Measurements from ENCODE around the gene PKN1.

PKN1 gene

GRCh38 chr19:14406645-14407401, 26.3 kb upstream of the PKN1 start:
- TF ChIP-seq TAF1 (IDR thresholded peaks at IDR 0.05; ENCODE audit: low read depth, low read length) (no peak), POLR2A (IDR thresholded peaks at IDR 0.05; ENCODE audit: low read depth, low read length) (0 out of 2 replicates have a peak, but pooled peaks have one; percentile 20)
- no peak for DNase-seq (ENCODE audit: insufficient read length, low spot score)
- no peak for FAIRE-seq

- DNase-seq (ENCODE audit: insufficient read length, low spot score): no peak
- no peak for FAIRE-seq
- TF ChIP-seq POLR2A (IDR thresholded peaks at IDR 0.05; ENCODE audit: low read depth, low read length) (peak; percentile 93), PAX5 (IDR thresholded peaks at IDR 0.05; ENCODE audit: insufficient read depth, low read length, severe bottlenecking) (no peak), POLR2AphosphoS5 (IDR thresholded peaks at IDR 0.05; ENCODE audit: low read depth, low read length) (peak; percentile 93), POU2F2 (IDR thresholded peaks at IDR 0.05; ENCODE audit: low read depth, low read length) (peak; percentile 12; the same call in 1 of the 2 replicates), TAF1 (IDR thresholded peaks at IDR 0.05; ENCODE audit: low read depth, low read length) (no peak)
Observed at GRCh38 chr19:14407605-14408484, 25.3 kb upstream of the PKN1 start.

- TF ChIP-seq POLR2A (IDR thresholded peaks at IDR 0.05; ENCODE audit: low read depth, low read length) (no peak), TAF1 (IDR thresholded peaks at IDR 0.05; ENCODE audit: low read depth, low read length) (no peak), POLR2AphosphoS5 (IDR thresholded peaks at IDR 0.05; ENCODE audit: low read depth, low read length) (no peak), POU2F2 (IDR thresholded peaks at IDR 0.05; ENCODE audit: low read depth, low read length) (no peak), SPI1 (IDR thresholded peaks at IDR 0.05; ENCODE audit: low read depth, low read length) (no peak), PAX5 (IDR thresholded peaks at IDR 0.05; ENCODE audit: insufficient read depth, low read length, severe bottlenecking) (no peak)
- DNase-seq (ENCODE audit: insufficient read length, low spot score) (no peak), FAIRE-seq (no peak)
Observed at GRCh38 chr19:14408491-14409145, 24.5 kb upstream of the PKN1 start.

GRCh38 chr19:14409146-14410023, 23.7 kb upstream of the PKN1 start:
- DNase-seq (ENCODE audit: insufficient read length, low spot score) (no peak), FAIRE-seq (no peak)
- TF ChIP-seq POLR2AphosphoS5 (IDR thresholded peaks at IDR 0.05; ENCODE audit: low read depth, low read length) (no peak; the same call in none of the 2 replicates), POU2F2 (IDR thresholded peaks at IDR 0.05; ENCODE audit: low read depth, low read length) (peak; percentile 29), POLR2A (IDR thresholded peaks at IDR 0.05; ENCODE audit: low read depth, low read length) (peak; percentile 51)

- no peak for DNase-seq (ENCODE audit: insufficient read length, low spot score)
- TF ChIP-seq TAF1 (IDR thresholded peaks at IDR 0.05; ENCODE audit: low read depth, low read length) (no peak), POLR2A (IDR thresholded peaks at IDR 0.05; ENCODE audit: low read depth, low read length) (peak; percentile 4; the same call in 1 of the 2 replicates), POU2F2 (IDR thresholded peaks at IDR 0.05; ENCODE audit: low read depth, low read length) (peak; percentile 2; the same call in 1 of the 2 replicates), POLR2AphosphoS5 (IDR thresholded peaks at IDR 0.05; ENCODE audit: low read depth, low read length) (peak; percentile 40; the same call in 1 of the 2 replicates)
- no peak for FAIRE-seq
Observed at GRCh38 chr19:14410091-14411051, 22.7 kb upstream of the PKN1 start.

GRCh38 chr19:14411161-14411937, 21.8 kb upstream of the PKN1 start:
- TF ChIP-seq SPI1 (IDR thresholded peaks at IDR 0.05; ENCODE audit: low read depth, low read length) (no peak), POLR2AphosphoS5 (IDR thresholded peaks at IDR 0.05; ENCODE audit: low read depth, low read length) (peak; percentile 48; the same call in 1 of the 2 replicates)
- DNase-seq (ENCODE audit: insufficient read length, low spot score) (no peak), FAIRE-seq (no peak)

- no peak for FAIRE-seq
- TF ChIP-seq POLR2A (IDR thresholded peaks at IDR 0.05; ENCODE audit: low read depth, low read length) (no peak), POU2F2 (IDR thresholded peaks at IDR 0.05; ENCODE audit: low read depth, low read length) (no peak), SPI1 (IDR thresholded peaks at IDR 0.05; ENCODE audit: low read depth, low read length) (no peak), POLR2AphosphoS5 (IDR thresholded peaks at IDR 0.05; ENCODE audit: low read depth, low read length) (no peak; the same call in 1 of the 2 replicates), PAX5 (IDR thresholded peaks at IDR 0.05; ENCODE audit: insufficient read depth, low read length, severe bottlenecking) (no peak), TAF1 (IDR thresholded peaks at IDR 0.05; ENCODE audit: low read depth, low read length) (no peak)
Observed at GRCh38 chr19:14411938-14412245, 21.2 kb upstream of the PKN1 start.

More at GRCh38 chr19:14411938-14412245, 21.2 kb upstream of the PKN1 start:
- DNase-seq (ENCODE audit: insufficient read length, low spot score): no peak
